ENCODE results near the gene FAM50A. TPM values are rescaled to one million over a fixed set of nuclear protein-coding genes. Genes with fewer than 3 reads are reported as not detected.

Gene FAM50A
- total and polyA plus RNA-seq, 2 experiments from 2014 or later = 54.7 to 122 TPM

DNA sequence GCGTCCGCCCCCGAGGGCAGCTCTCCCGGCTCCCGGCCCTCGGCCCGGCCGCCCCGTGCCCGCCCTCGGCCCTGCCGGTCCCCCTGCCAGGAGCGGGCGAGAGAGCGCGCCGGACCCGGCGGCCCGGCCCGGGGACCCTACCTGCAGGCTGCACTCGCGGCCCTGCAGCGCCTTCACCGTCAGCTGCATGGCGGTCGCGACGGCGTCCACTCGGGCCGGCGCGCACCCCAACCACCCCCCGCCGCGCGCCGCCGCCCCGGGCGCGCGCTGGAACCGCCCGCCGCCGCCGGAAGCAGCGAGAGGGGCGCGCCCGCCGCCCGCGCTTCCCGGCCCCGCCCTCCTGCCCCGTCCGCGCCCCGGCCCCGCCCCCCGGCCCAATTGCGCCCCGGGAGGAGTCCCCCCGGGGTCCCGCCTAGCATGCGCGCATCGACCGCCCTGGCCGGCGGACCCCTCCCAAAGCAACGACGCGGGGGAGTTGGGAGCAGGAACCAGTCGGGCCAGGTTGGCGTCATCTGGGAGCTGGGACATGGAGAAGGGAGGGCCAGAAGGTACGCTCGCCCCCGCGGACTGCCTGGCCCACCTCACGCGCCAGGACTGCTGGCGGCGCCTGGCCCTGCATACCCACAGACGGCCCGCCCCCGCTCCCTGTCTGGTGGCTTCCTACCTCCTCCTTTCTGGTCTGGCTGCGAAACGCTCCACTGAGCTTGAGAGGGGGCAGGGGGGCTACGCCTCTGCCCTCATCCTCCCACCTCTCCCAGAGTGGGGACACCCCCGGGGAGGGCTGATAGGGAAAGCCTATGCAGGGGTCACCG lies 42.7 kb downstream of the FAM50A start, which contains the start of gene UBL4A:
Gene UBL4A (minus strand): TSS at position 220 of the 812 bp plus-strand sequence. CDS start 31 bp downstream, at position 189.
- peak within 1 kb of the TSS; percentile 80 for H3K9ac ChIP-seq

DNA sequence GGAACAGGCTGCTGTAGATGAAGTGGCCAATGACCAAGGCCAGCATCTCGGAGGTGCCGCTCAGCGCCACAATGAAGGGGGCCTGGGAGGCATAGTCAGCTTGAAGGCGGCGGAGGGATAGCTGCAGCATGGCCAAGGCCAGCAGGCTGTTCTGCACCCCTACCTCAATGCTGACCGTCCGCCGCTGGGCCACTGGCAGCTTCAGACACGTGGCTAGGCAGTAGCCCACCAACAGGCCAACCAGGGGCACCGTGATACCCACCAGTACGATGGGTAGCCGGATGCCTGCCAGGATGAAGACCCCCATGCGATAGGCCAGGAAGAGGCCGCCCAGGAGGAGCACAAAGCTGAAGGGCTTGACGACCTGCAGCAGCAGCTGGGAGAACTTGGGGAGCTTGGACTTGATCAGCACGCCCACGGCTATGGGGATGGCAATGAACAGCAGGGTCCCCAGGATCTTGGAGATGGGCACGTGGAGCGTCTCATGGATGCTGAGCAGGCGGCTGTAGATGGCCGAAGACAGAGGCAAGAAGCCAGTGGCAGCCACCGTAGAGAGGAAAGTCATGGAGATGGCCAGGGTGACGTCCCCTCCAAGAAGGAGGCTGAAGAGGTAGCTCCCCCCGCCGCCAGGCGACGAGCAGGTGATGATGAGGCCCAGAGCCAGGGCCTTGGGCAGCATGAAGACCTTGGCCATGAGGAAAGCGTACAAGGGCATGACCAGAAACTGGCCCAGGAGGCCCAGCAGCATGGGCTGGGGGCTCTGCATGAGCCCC lies 43.8 kb downstream of the FAM50A start:
- H2AFZ ChIP-seq = no peak overlapping the region
- H3K27ac ChIP-seq = no peak overlapping the region
- H3K36me3 ChIP-seq (ENCODE audit: low read depth) = no peaks in the 10 kb centered on the region
- no peak overlapping the region for H3K4me3 ChIP-seq
- H3K9me3 ChIP-seq (ENCODE audit: low read depth) = no peaks in the 10 kb centered on the region
- no peak for DNase-seq
- H3K4me1 ChIP-seq (ENCODE audit: insufficient read depth) = no peaks in the 10 kb centered on the region
- TF ChIP-seq EZH2phosphoT487 (IDR thresholded peaks at IDR 0.05; ENCODE audit: insufficient read depth, low read depth) (no peak), EZH2 (IDR thresholded peaks at IDR 0.05; ENCODE audit: insufficient read depth, poor library complexity, severe bottlenecking) (no peak)
- no peaks in the 10 kb centered on the region for H4K20me1 ChIP-seq (ENCODE audit: insufficient read depth)
- in situ Hi-C loops (cut with MboI) = no loop called here
- H3F3A ChIP-seq (ENCODE audit: insufficient read depth) = no peaks in the 10 kb centered on the region
- 95 to 98% methylated on average over 15 to 21 of the region's 28 CpGs for WGBS, 2 experiments (ENCODE audit: low coverage in 1 of 2, low lambda C conversion rate in 2 of 2, missing lambda C conversion rate in 2 of 2)
- H3K9ac ChIP-seq = no peak overlapping the region
- H3K79me2 ChIP-seq (ENCODE audit: insufficient read depth) = peaks cover 27% of the 10 kb centered on the region
- no peaks in the 10 kb centered on the region for H3K27me3 ChIP-seq (replicated peaks; ENCODE audit: insufficient read depth)
- no peaks in the 10 kb centered on the region for H3K9me2 ChIP-seq (ENCODE audit: insufficient read depth)
- H3K4me2 ChIP-seq (ENCODE audit: unreplicated experiment) = no peak overlapping the region

More for the DNA sequence above, 42.7 kb downstream of the FAM50A start, which contains the start of gene UBL4A:
- Histone ChIP-seq H3K79me2 (ENCODE audit: insufficient read depth) (peaks cover 27% of the 10 kb centered on the region), H3K9me3 (ENCODE audit: low read depth) (no peaks in the 10 kb centered on the region), H3K4me1 (ENCODE audit: insufficient read depth) (no peaks in the 10 kb centered on the region), H3K4me3 (peak within 1 kb of the TSS; percentile 78), H3F3A (ENCODE audit: insufficient read depth) (no peaks in the 10 kb centered on the region), H3K36me3 (ENCODE audit: low read depth) (no peaks in the 10 kb centered on the region), H3K9me2 (ENCODE audit: insufficient read depth) (no peaks in the 10 kb centered on the region), H3K27ac (peak within 1 kb of the TSS; percentile 39), H2AFZ (peak within 1 kb of the TSS; percentile 56; the same call in 1 of the 2 replicates), H3K4me2 (ENCODE audit: unreplicated experiment) (peak within 1 kb of the TSS; percentile 68), H3K27me3 (replicated peaks; ENCODE audit: insufficient read depth) (no peaks in the 10 kb centered on the region), H4K20me1 (ENCODE audit: insufficient read depth) (no peaks in the 10 kb centered on the region)
- no peak for TF ChIP-seq EZH2phosphoT487 (IDR thresholded peaks at IDR 0.05; ENCODE audit: insufficient read depth, low read depth)
- TF ChIP-seq EZH2 (IDR thresholded peaks at IDR 0.05; ENCODE audit: insufficient read depth, poor library complexity, severe bottlenecking) = no peak
- in situ Hi-C loops (cut with MboI) = no loop called here
- WGBS, 2 experiments (ENCODE audit: low coverage in 1 of 2, low lambda C conversion rate in 2 of 2, missing lambda C conversion rate in 2 of 2) = 0 to 3% methylated on average over 9 to 11 of the region's 95 CpGs
- peak; percentile 63 for DNase-seq

- Histone ChIP-seq H3K27me3 (replicated peaks; ENCODE audit: insufficient read depth) (no peaks in the 10 kb centered on the region), H3K4me2 (ENCODE audit: unreplicated experiment) (no peak overlapping the region)
- DNase-seq = no peak
These were observed 44.6 kb downstream of the FAM50A start for GRCh38 chrX:154488336-154489075.

DNA sequence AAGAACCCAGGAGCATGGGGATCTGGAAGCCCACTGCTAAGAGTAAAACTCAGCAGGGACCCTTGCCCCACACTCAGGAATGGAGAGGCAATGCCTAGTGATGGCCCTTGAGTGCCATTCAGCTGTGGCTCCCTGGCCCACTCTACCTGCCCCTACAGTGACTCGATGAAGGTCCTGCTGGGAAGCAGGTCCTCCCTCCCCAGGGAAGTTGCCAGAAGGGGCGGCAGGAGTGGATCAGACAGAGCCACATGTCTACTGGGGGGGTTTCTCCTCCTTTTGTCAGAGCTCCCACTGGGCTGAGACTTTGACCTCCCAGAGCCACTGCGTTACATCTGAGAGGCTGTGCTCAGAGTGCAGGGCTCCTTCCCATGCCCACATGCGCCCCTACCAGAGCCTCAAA lies 45.2 kb downstream of the FAM50A start:
- in situ Hi-C loops (cut with MboI) = no loop called here
- DNase-seq = no peak
- no peaks in the 10 kb centered on the region for H3K4me1 ChIP-seq (ENCODE audit: insufficient read depth)
- peak overlapping the region; percentile 78 for H3K4me2 ChIP-seq (ENCODE audit: unreplicated experiment)
- no peaks in the 10 kb centered on the region for H3K9me3 ChIP-seq (ENCODE audit: low read depth)
- TF ChIP-seq EZH2phosphoT487 (IDR thresholded peaks at IDR 0.05; ENCODE audit: insufficient read depth, low read depth) = no peak
- no peak for TF ChIP-seq EZH2 (IDR thresholded peaks at IDR 0.05; ENCODE audit: insufficient read depth, poor library complexity, severe bottlenecking)
- 90 to 93% methylated on average over 2 to 4 of the region's 4 CpGs for WGBS, 2 experiments (ENCODE audit: low coverage in 1 of 2, low lambda C conversion rate in 2 of 2, missing lambda C conversion rate in 2 of 2)
- H4K20me1 ChIP-seq (ENCODE audit: insufficient read depth) = no peaks in the 10 kb centered on the region
- no peaks in the 10 kb centered on the region for H3F3A ChIP-seq (ENCODE audit: insufficient read depth)
- no peak overlapping the region for H2AFZ ChIP-seq
- peak overlapping the region; percentile 99 for H3K9ac ChIP-seq
- no peaks in the 10 kb centered on the region for H3K9me2 ChIP-seq (ENCODE audit: insufficient read depth)
- H3K27me3 ChIP-seq (replicated peaks; ENCODE audit: insufficient read depth) = no peaks in the 10 kb centered on the region
- peak overlapping the region; percentile 99; the same call in 1 of the 2 replicates for H3K27ac ChIP-seq
- peaks cover 27% of the 10 kb centered on the region for H3K79me2 ChIP-seq (ENCODE audit: insufficient read depth)
- H3K36me3 ChIP-seq (ENCODE audit: low read depth) = no peaks in the 10 kb centered on the region
- H3K4me3 ChIP-seq = peak overlapping the region; percentile 81

More at GRCh38 chrX:154488336-154489075, 44.6 kb downstream of the FAM50A start:
- WGBS, 2 experiments (ENCODE audit: low coverage in 1 of 2, low lambda C conversion rate in 2 of 2, missing lambda C conversion rate in 2 of 2) = 86% methylated on average over 7 to 11 of the region's 20 CpGs
- no peak overlapping the region for H3K27ac ChIP-seq
- peaks cover 27% of the 10 kb centered on the region for H3K79me2 ChIP-seq (ENCODE audit: insufficient read depth)
- no peak for TF ChIP-seq EZH2 (IDR thresholded peaks at IDR 0.05; ENCODE audit: insufficient read depth, poor library complexity, severe bottlenecking)
- no peak for TF ChIP-seq EZH2phosphoT487 (IDR thresholded peaks at IDR 0.05; ENCODE audit: insufficient read depth, low read depth)
- H3K4me3 ChIP-seq = peak overlapping the region; percentile 81; the same call in 1 of the 2 replicates
- H4K20me1 ChIP-seq (ENCODE audit: insufficient read depth) = no peaks in the 10 kb centered on the region
- H3K36me3 ChIP-seq (ENCODE audit: low read depth) = no peaks in the 10 kb centered on the region
- H3K4me1 ChIP-seq (ENCODE audit: insufficient read depth) = no peaks in the 10 kb centered on the region
- no peaks in the 10 kb centered on the region for H3K9me2 ChIP-seq (ENCODE audit: insufficient read depth)
- in situ Hi-C loops (cut with MboI) = no loop called here
- no peak overlapping the region for H2AFZ ChIP-seq
- no peaks in the 10 kb centered on the region for H3K9me3 ChIP-seq (ENCODE audit: low read depth)
- H3K9ac ChIP-seq = no peak overlapping the region
- no peaks in the 10 kb centered on the region for H3F3A ChIP-seq (ENCODE audit: insufficient read depth)
